Caki2 (cell line): ENCODE data around the gene TCEANC2. TPM values are rescaled to one million over a fixed set of nuclear protein-coding genes. Genes with fewer than 3 reads are reported as not detected.
"Not testable (repeated sequence)": the region's sequence is repeated elsewhere in the genome, so short reads cannot be mapped to it uniquely, and the experiment has no call there.

Experiments
- DNase-seq: peaks from one replicate; pipeline ENCODE4 v3.0.0-alpha.2; 2015; ENCODE audit warnings: low read depth
- in situ Hi-C: cut with HindIII; loops from 2 replicates; pipeline ENCODE4 v1.10.0; 2016; ENCODE audit warnings: low sequenced_read_pairs, low pct_unique_long_range_greater_than_20kb, mixed read lengths
- total RNA-seq: library from RNA; depleted of rRNA; stranded (reverse); fragments of >200 nt; shearing (Covaris generic); gene quantifications from 2 replicates; pipeline ENCODE4 v1.2.3, GENCODE V29; 2014; ENCODE audit warnings: low replicate concordance; rRNA removed

The TCEANC2 gene
- 2.3 and 5.9 TPM in 2 replicates for total RNA-seq

DNA sequence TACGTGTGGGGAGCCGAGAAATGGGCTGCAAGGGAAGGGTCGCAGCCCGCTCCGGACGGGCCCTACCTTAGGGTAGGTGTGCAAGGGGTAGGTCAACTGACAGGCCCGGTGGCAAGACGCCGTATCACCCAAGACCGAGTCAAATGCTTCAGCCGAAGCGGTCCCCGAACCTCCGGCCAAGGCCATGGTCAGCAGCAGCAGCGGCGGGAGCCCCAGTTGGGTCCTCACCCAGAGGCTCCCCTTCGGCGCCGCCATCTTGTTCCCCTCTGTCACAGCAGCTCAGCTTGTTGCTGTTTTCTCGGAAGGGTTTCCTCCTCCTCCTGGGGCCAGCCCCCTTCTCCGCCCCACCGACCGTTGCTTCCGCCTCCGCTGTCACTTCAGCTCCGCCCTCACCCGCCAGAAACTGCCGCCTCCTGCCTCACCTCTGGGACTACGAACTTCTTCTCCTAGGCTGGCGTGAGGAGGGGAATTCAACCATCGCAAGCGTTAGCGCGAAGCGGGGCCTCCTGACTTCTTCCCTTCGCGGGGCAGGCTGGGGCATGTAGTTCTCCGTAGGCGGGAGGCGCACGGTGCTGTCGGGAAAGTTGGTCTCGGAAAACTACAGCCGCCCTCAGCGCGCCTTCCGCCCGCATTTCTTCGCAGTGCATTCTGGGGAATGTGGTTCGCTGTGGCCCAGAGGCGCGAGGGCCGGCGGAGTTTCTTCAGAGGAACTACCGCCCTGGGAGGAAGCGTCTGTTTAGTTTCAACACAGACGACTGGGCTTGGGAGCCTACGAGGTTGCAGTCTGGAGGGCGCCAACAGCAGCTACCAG is at the start of gene TCEANC2, which contains the start of gene TMEM59:
TCEANC2 (plus strand) TSS at position 675 of the 811 bp plus-strand sequence. CDS start 815 bp downstream, outside the sequence.
TMEM59 (minus strand) TSS at position 271 of the 811 bp plus-strand sequence; CDS start at position 255, 16 bp downstream.
- in situ Hi-C loops, result no loop called here
- DNase-seq, result peak; percentile 100

DNA sequence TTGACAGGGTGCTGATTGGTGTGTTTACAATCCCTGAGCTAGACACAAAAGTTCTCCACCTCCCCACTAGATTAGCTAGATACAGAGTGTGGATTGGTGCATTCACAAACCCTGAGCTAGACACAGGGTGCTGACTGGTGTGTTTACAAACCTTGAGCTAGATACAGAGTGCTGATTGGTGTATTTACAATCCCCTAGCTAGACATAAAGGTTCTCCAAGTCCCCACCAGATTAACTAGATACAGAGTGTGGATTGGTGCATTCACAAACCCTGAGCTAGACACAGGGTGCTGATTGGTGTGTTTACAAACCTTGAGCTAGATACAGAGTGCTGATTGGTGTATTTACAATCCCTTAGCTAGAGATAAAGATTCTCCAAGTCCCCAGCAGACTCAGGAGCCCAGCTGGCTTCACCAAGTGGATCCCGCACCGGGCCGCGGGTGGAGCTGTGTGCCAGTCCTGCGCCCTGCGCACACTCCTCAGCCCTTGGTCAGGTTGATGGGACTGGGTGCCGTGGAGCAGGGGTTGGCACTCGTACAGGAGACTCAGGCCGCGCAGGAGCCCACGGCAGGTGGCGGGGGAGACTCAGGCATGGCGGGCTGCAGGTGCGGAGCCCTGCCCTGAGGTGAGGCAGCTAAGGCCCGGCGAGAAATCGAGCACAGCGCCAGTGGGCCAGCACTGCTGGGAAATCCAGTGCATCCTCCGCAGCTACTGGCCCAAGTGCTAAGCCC is 49.5 kb upstream of the TCEANC2 start:
- DNase-seq, in situ Hi-C loops: not testable (repeated sequence)

DNA sequence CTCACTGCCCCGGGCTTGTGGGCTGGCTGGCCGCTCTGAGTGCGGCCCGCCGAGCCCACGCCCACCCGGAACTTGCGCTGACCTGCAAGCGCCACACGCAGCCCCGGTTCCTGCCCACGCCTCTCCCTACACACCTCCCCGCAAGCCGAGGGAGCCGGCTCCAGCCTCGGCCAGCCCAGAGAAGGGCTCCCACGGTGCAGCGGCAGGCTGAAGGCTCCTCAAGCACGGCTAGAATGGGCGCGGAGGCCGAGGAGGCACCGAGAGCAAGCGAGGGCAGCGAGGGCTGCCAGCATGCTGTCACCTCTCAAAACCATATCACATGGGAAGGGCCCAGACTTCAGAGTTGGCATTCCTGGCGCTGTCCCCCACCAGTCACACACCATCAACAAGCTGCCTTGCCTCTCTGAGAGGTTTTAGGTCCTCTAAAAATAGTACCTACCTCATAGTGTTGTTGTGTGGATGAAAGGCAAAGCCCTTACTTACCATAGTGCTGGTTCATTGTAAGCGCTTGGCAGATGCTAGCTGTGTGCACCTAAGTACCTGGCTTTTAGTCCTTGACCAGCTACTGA is 48.8 kb upstream of the TCEANC2 start:
- DNase-seq, result no peak
- in situ Hi-C loops, result no loop called here

DNA sequence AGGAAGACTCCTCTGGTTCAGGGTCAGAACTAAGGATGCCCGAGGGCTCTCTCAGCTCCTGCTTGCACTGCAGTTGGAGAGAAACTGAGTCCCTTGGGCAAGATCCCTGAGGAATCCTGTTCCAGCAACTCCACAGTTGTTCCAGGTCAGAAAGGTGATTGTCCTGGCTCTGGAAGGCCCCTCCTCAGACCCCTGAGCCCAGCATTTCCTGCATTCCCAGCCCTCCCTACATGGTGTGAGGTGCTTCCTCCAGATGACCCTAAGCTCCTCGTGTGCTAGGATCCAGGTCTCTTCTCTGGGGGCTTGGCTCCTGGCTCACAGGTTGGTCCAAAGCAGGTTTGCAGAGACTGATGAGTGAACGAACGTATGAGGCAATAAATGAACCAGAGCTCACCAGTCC is 46.9 kb upstream of the TCEANC2 start:
- no peak for DNase-seq
- in situ Hi-C loops, result no loop called here

DNA sequence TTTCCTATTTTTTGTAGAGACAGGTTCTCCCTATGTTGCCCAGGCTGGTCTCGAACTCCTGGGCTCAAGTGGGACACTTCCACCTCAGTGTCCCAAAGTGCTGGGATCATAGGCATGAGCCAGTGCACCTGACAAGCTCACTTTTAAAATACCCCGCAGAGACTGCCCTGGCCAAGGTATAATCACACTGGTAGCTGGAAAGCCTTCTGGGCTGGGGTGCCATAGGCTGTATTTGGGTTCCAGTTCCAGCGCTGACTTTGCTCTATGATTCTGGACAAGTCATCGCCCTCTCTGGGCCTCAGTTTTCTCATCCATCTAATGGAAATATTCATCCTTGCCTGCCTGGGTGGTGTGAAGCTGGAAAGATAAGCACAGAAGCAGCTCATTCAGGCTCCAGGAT is 45.8 kb upstream of the TCEANC2 start:
- in situ Hi-C loops, result no loop called here
- DNase-seq, result no peak

DNA sequence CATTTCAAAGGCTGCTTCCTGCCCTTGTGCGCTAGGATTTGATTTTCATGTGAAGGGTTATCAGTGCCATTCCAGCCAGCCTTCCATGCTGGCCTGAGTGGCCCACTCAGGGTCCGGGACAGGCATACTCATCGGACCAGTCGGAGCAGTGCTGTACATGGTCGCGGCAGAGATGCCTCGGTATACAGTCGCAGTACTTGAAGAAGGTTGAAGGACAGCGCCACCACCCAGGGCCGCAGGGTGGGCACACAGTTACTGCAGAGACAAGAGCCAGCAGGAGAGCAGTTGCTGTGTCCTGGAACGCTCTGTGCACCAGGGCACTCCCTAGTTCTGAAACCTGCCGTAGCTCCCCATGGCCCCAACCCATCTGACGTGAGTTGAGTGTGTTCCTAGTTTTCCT is 44.5 kb upstream of the TCEANC2 start:
- no peak for DNase-seq

DNA sequence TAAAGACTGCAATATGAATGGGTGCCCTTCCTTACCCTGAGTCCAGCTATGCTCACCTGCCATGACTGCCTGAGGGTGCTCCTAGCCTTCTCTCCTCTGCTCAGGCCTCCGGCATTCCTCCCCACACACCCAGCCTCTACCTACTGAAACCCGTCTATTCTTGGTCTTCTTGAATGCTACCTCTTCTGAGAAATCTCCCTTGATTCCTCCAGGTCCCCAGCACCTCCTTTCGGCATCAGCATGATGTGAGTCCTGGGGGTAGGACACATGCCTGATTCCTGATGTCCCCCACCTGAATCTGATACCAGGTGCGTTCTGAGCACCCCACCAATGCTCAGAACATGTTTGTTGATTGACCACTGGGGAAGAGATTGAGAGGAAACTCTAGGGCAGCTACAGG is 44.0 kb upstream of the TCEANC2 start:
- no peak for DNase-seq
- in situ Hi-C loops, result no loop called here

More for the DNA sequence above, 44.5 kb upstream of the TCEANC2 start:
- in situ Hi-C loops, result no loop called here

DNA sequence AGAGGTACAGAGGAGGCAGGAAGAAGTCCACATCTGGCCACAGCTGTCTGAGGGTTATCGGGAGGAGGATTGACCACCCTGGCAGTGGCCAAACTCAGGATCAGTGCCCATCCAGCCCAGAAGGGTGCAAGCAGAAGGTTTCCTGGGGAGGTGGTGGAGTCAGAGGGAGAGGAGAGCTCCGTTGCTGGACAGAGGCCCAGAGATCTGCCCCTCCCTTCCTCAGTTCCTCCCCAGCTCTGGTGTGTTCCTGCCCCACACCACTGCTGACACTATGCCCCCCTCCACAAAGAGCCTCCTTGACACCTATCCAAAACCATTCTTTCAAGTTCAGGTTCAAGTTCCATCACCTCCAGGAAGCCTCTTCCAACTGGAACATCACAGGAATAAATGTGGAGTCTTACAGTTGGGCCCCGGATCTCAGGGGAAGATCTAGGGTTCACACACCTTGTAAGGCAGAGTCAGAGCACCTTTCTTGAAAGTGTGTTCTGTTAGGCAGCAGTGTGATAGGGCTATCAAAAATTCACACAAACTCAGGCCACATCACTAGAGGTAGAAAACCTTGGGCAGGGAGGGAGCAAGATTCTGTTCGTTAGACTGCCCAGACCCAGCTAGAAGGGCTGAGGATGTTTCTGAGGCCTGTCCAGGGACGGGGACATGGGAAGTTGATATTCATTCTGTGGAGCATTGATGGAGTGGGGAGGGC is 42.8 kb upstream of the TCEANC2 start:
- in situ Hi-C loops, result no loop called here
- DNase-seq, result no peak

DNA sequence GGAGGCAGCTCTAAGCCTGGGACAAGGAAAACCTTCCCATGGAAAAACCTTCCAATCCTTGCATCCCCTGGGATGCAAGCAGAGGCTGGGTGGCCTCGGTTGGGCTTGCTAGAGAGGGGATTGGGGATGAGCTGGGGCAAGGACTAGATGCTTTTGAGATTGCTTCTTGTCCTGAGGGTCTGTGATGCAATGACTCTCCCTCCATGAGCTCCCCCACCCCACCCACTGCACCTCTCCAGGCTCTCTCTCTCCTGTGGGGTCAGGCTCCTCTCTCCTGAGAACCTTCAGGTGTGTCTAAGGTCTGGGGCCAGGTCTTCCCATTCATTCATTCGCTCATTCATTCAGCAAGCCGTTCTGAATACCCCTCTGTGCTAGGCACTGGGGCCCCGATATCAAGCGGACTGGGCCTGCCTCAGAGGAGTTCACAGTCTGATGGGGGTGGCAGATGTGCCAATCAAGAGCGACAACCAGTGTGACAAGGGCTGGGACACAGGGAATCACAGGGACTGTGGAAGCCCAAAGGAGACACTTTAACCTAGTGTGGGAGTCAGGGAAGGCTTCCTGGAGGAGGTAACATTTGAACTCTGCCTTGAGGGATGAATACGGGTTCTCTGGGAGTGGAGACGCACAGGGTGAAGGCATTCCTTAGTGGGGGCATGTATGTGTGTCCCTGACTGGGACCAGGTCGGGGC is 41.9 kb upstream of the TCEANC2 start:
- in situ Hi-C loops, result no loop called here
- DNase-seq, result no peak

DNA sequence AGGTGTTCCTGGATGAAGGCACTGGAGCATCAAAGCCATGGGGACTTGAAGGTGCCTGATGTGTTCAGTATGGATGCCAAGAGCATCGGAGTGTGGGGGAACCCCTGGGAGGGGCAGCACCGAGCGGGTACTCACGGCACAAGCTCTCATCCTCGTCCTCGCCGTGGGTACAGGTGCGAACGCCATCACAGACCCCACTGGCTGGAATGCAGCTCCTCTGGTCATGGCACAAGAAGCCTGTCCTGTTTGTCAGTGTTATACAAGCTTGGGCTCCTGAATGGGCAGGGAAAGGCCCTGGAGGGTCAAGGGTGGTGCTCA is 41.4 kb upstream of the TCEANC2 start:
- in situ Hi-C loops, result no loop called here
- DNase-seq, result no peak

DNA sequence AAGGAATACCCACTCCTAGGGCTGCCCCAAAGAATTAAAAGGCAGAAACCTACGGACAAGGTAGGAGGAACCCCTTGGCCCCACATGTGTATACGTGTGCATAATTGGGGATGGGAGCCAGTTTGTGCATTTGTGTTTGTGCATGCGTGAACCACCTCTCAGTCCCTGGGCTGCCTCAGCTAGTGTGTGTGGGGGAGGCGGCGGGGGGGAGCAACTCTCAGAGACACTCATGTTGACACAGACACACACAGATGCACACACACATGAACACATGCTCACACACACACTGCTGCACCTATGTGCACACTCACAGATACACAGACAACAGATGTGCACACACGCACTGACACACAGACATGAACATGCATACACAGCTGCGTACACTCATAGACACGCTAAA is 40.5 kb upstream of the TCEANC2 start:
- in situ Hi-C loops, result no loop called here
- no peak for DNase-seq

DNA sequence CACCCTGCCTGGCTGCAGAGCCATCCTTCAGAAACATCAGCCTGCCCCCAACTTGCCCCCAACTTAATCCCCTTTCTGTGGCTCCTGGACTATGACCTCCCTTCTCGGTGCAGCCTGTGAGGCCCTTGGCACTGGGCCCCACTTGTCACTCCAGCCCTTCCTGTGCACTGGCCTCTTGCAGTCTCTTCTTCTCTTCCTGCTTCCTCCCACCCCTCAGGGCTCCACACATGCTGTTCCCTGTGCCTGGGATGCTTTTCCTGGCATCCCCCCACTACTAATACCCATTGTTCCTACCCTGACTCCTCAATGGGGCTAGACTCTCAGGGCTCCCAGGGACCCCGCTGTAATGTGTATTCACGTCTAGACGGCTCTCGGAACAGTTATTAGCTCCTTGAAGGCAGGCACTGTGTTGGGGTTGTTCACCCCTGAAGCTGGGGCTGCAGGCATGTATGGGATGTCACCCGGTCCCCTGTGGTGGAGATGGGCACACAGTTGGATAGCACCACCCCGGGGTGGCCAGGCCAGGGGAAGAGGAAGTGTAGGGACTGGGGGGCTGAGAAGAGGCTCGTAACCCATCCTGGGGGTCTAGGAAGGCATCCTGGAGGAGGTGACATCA is 39.9 kb upstream of the TCEANC2 start:
- no peak for DNase-seq
- in situ Hi-C loops, result no loop called here

DNA sequence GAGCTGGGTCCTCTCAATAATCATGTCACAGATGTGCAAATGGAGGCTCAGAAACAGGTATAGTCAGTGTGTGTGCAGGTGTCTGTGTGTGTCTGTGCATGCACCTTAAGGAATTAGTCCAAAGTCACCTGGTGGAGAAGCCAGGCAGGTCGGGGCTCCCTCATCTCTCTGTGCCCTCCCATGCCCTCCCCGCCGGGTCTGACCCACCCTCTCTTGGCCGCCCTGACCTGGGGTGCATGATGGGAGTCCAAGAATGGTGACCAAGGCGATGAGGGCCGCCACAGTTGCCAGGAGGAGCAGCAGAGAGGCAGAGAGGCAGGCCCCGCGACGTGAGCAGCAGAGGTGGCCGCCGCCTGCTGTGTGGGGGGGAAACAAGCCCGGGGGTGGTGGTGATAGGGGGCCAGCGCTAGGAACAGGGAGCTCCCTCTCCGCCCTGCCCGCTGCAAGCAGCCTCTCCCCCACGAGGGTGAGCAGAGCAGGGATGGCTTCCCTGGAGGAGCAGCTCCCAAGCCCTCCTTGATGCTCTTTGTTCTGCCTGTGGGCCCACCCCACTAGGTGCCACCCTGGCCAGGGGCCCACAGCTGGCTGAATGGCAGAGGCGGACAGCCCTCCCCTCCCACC is 39.3 kb upstream of the TCEANC2 start:
- in situ Hi-C loops, result no loop called here

DNA sequence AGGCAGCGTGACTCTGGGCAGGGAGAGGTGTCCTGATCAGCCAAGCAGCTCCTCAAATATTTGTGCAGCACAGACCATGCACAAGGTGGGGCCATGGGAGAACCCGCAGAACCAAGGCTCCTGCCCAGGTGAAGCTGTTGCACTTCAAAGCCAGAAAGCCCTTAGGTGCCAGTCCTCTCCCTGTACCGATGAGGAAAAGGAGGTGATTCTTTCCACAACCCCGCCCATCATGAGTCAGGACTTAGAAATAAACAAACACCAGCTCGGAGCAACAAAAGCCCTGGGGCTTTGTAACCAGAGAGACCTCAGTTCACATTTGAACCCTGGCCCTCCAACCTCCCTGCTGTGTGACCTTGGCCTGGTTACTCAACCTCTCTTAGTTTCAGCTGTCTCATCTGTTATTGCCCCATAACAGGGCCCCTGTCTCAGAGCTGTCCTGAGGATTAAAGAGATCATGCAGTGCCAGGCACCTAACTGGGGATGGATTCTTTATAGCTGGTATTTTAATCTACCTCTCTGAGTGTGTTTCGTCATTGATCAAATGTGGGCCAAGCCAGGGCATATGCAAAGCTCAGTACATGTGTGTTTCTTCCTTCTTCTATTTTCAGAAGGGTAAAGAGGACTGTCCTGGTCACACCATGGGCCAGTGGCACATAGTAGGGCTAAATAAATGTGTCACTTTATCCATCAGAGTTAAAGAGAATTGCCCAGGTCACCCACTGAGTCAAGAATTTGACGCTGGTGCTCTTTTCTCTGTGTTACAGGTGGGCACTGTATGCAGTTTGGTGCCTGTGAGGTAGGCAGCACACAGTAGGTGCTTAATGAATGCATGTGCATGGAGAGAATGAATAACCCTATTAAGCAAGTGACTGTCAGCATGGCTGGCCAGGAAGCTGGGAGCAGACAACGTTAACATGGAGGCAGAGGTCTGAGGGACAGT is 36.8 kb upstream of the TCEANC2 start:
- in situ Hi-C loops, result no loop called here
- DNase-seq, result peak; percentile 60

More for the DNA sequence above, 39.3 kb upstream of the TCEANC2 start:
- no peak for DNase-seq

DNA sequence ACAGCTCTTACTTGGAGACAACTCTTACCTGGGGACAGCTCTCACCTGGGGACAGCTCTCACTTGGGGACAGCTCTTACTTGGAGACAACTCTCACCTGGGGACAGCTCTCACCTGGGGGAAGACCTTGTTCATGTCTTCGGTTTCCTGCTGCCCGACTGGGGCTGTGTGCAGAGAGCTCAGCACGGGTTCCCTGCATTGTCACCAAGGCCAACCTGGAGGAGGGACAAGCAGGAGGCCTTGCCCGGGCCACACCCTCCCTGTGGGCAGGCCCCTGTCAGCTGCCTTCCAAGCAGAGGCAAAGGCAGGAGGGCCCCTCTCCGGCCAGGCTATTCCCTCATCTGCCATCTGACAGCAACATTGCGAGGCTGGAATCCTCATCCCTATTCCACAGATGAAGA is 35.4 kb upstream of the TCEANC2 start, which contains the start of gene LDLRAD1:
LDLRAD1 (minus strand) TSS at position 208 of the 400 bp plus-strand sequence; CDS start at position 134, 74 bp downstream.
- in situ Hi-C loops, result no loop called here

DNA sequence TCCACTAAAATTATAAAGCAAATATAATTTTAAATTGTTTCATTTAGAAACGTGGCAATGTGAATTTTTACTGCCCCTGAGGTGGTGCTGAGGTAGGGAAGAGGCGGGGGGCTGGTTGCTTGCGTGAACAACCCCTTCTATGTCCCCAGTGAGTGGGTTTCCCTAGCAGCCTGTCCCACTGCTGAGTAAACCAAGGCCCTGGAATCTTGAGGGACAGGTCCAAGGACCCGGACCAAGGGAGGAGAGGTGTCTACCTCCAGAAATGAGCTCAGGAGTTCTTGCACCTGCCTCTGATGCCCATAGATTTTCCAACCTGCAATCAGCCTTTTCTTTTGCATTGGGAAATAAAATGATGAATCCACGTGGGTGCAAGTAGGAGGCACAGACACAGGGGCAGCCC is 34.8 kb upstream of the TCEANC2 start:
- in situ Hi-C loops, result no loop called here
- DNase-seq, result no peak

More for the DNA sequence above, 35.4 kb upstream of the TCEANC2 start, which contains the start of gene LDLRAD1:
- no peak for DNase-seq
